C4-2B (cell line): ENCODE results near the gene SHC2.

ENCODE experiments used
- ZFX ChIP-seq: fragments of 450-650 bp; IDR thresholded peaks from 2 replicates; pipeline ENCODE4 v1.6.1; 2017
- TF ChIP-seq, protein P1 (sequence below): fragments of 450-650 bp; conservative IDR thresholded peaks from 2 replicates; pipeline ENCODE4 v1.5.1; 2017; ENCODE audit warnings: mild to moderate bottlenecking

GRCh38 chr19:498977-499623, 38.3 kb upstream of the SHC2 start:
- TF ChIP-seq, protein P1, sequence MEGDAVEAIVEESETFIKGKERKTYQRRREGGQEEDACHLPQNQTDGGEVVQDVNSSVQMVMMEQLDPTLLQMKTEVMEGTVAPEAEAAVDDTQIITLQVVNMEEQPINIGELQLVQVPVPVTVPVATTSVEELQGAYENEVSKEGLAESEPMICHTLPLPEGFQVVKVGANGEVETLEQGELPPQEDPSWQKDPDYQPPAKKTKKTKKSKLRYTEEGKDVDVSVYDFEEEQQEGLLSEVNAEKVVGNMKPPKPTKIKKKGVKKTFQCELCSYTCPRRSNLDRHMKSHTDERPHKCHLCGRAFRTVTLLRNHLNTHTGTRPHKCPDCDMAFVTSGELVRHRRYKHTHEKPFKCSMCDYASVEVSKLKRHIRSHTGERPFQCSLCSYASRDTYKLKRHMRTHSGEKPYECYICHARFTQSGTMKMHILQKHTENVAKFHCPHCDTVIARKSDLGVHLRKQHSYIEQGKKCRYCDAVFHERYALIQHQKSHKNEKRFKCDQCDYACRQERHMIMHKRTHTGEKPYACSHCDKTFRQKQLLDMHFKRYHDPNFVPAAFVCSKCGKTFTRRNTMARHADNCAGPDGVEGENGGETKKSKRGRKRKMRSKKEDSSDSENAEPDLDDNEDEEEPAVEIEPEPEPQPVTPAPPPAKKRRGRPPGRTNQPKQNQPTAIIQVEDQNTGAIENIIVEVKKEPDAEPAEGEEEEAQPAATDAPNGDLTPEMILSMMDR: no peak
- no peak for TF ChIP-seq ZFX
